Measurements from ENCODE around the gene GATA2.

The GATA2 gene

DNA sequence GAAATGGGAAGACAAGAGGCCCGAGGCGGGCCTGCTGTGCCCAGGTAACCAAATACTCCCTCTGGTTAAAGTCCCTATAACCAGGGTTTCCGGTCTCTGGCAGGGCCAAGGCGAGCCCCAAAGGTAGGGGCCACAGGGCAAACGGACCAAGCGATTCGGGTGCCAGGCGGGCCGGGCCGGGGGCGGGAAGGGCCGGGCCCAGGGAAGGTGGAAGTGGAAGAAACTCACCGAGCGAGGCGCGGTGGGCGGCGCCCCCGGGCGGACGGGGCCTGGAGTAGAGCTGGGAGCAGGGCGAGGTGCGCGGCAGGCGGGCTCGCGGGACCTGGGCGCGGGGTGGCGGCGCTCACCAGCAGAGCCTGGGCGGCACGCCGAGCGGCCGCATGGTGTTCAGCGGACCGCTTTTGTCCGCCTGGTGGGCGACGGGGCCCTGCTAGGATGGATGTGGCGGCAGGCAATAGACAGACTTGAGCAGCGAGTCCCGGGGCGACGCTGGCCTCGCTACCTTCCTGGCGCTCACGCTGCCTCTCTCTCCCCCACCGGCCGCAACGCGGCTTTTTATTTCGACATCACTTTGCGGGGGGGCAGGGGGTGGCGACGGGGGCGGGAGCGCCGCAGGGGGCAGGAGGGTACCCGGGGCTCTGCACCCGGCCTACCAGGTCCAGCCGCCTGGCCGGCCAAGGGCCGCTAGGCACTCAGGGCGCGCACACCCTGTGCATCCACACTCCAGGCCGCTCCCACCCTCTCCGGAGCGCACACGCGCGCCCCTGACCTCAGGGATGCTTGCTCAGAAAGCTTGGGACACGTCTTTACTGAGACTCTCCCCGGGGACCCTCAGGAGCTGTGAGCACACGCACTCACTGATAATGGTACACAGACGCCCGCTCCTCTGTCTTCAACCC is at the start of gene GATA2:
TSS of gene GATA2 (minus strand) at position 531 of the 899 bp plus-strand sequence. CDS start 6,170 bp downstream, outside the sequence.
- DNase-seq (ENCODE audit: low spot score) = no peak

DNA sequence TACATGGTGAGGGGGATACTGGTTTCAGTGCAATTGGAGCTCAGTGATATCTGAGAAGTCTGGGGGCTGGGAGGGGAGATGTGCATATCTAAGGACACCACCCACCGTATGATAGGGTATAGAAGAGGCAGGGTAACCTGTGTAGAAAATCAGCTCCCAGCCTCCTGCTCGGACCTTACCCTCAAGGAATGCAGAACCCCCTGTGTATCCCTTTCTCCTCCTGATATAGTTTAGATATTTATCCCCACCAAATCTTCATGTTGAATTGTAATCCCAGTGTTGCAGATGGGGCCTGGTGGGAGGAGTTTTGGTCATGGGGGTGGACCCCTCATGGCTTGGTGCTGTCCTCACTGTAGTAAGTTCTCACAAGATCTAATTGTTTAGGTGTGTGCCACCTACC is 48.2 kb upstream of the GATA2 start:
- no peak for DNase-seq (ENCODE audit: low spot score)

DNA sequence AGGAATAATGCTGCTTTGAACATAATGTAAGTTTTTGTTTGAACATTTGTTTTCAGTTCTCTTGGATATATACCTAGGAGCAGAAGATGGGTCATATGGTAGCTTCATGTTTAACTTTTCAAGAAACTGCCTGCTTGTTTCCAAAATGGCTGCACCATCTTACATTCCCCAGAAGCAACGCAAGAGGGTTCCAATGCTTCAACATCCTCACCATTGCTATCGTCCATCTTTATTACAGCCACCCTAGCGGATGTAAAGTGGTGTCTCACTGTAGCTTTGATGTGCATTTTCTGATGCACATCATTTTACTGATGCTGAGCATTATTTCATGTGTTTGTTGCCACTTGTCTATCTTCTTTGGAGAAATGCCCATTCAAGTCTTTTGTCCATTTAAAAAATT is 46.4 kb upstream of the GATA2 start:
- DNase-seq (ENCODE audit: low spot score) = no peak

- DNase-seq (ENCODE audit: low spot score) = no peak
Measured at GRCh38 chr3:128537091-128537703, 44.2 kb upstream of the GATA2 start.

DNA sequence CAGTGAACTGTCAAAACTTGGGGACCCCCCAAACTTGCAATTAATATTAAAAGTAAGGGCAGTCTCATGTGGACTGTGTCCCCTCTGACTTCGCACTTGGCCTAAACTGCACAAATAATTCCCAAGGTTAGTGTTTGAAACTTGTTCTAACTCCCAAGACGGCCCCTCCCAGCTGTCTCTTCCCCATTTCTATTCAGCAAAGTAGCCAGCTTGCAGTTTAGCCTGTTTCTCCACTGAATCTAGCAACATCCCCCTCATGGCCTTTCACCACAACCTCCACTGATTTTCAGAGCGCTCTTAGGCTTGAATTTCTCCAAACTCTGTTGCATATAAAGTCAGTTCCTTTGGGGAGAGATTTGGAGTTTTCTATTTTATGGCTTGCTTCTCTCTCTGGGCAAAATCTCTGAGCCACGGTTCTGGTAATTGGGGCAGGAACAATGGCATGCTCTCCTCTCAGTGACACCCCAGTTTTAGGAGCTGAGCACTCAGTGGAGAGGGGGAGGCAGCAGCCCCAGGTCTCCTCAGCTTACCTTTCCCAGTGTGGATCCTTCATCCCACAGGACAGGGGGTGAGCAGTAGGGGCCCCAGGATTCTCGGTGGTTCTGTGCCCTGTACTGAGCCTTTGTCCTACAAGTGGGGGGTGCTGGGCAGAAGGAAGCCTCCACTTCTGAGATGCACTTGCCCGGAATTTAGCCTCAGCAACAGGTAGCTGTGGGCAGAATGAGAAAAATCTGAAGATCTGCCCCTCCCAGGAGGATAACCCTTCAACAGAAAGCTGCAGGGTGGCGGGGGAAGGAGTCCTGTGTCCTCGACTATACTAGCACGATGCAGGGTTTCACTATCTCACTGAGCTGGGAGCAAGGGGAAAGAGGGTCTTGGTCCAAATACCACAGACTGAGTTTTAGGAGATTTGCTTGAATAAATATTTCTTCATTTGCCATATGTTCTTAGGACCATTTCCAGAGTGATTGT is 39.3 kb upstream of the GATA2 start:
- no peak for DNase-seq (ENCODE audit: low spot score)

GRCh38 chr3:128524374-128525299 is 31.6 kb upstream of the GATA2 start:
- DNase-seq (ENCODE audit: low spot score) = no peak

DNA sequence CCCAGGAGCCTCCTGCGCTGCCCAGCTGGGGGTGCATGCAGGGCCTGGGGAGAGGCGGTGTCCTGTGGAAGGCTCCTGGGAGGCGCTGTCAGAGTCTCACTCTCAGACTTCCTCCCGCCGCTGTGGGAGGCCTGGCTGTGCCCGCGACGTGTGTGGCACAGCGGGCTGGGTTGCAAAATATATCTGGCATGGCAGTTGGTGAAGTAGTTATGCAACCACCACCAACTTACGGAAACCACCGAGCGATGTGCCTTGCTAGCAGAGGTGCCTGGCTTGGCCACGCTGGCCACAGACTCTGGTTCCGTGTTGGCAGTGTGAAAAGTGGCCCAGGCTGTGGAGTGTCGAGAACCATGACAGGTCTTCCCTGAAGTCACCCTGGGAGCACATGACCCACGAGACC is 30.6 kb upstream of the GATA2 start:
- DNase-seq (ENCODE audit: low spot score) = no peak

GRCh38 chr3:128521715-128522114 is 28.7 kb upstream of the GATA2 start:
- DNase-seq (ENCODE audit: low spot score) = peak; percentile 9

- no peak for DNase-seq (ENCODE audit: low spot score)
Measured at GRCh38 chr3:128518587-128519490, 25.8 kb upstream of the GATA2 start.

DNA sequence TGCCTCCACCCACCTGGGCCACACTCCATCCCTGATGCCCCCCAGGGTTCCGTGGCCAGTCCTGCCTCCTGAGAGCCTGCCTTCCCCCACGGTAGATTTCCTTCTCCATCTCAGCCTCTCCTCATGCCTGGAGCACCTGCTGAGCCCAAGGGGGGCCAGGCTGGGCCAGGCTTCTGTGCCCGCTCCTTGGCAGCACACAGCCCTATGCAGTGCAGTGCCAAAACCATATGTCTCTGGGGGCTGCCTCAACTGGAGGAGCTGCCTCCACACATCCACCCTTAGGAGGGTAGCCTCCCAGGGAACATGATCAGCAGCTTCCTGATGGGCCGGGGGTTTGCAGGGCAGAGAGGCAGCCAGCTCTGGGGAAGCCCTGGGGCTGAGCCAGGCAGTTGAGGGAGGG is 24.6 kb upstream of the GATA2 start:
- DNase-seq (ENCODE audit: low spot score) = no peak

GRCh38 chr3:128515967-128516366 is 23.0 kb upstream of the GATA2 start:
- DNase-seq (ENCODE audit: low spot score) = no peak

DNA sequence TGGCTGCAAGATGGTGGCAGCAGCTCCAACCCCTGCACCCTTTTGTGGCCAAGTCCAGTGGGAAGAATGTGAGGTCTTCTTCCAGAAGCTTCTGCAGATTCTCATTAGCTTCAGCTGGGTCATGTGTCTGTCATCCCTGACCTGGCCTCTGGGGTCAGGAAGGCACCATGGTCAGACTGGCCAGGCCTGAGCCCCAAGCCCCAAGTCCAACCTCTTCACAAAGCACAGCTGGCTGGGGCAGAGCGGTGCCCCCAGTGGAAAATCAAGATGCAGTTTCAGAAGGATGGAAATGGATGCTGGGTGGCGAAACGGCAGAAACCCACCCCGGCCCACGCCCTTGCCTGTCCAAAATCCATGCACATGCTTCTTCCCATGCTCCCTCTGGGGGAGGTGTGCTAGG is 15.9 kb upstream of the GATA2 start:
- DNase-seq (ENCODE audit: low spot score) = no peak

DNA sequence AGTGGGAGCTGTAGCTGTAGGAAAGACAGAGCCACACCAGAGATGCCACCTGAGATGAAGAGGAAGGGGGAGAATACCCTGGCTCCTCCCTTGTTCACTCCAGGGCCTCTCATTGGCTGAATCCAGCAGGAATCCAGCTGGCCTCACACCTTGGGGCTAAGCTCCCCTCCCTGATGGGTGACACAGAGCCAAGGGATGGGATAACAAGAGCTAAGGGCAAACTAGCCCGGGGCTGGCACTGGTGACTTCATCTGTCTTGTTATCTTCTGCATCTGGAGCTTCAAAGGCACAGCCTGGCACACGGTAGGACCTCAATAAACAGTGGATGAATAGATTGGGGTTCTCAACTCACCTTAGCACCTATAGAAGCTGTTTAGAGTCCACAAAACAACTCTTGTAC is 13.8 kb upstream of the GATA2 start:
- DNase-seq (ENCODE audit: low spot score) = no peak

GRCh38 chr3:128505771-128506170 is 12.8 kb upstream of the GATA2 start:
- DNase-seq (ENCODE audit: low spot score) = no peak

- DNase-seq (ENCODE audit: low spot score) = no peak
Measured at GRCh38 chr3:128504963-128505730, 12.1 kb upstream of the GATA2 start.

DNA sequence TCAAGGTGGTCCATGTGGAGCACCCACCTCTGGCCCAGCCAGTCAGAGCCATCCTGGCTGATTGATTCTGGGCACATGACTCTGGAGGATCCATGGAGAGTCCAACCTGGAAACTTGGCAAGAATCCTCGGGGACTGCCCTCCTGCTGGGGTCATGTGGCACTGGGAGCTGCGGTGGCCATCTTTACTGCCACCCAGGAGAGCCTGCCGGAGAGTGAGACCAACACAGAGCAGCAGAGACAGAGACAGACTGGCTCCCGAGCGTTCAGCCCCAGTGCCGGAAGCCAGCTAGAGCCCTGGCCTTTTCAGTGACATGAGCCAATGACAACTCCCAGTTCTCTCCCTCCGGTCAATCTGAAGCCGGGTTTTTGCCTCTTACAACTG is 11.5 kb upstream of the GATA2 start:
- no peak for DNase-seq (ENCODE audit: low spot score)

GRCh38 chr3:128503751-128504532 is 10.9 kb upstream of the GATA2 start:
- no peak for DNase-seq (ENCODE audit: low spot score)

GRCh38 chr3:128503164-128503651 is 10.2 kb upstream of the GATA2 start:
- DNase-seq (ENCODE audit: low spot score) = peak; percentile 46

Data from SW480 (cell line).